MCF 10A (cell line): ENCODE measurements around the gene TANGO6. TPM values are rescaled to one million over a fixed set of nuclear protein-coding genes. Genes with fewer than 3 reads are reported as not detected.

Experiments
- BruUV-seq: library from RNA; stranded (reverse); fragments of 400-500 nt; replicated peaks from 2 replicates; lab custom pipeline; 2021; lab: Mats Ljungman, UMichigan
- CTCF ChIA-PET: fragments of 300-600 bp; sonication (Branson Sonifier 250); formaldehyde crosslinking; extraction: SDS; loops from one replicate; lab custom pipeline; 2021; ENCODE audit warnings: antibody characterized with exemption, inconsistent platforms; lab: Yijun Ruan, JAX
- POLR2A ChIA-PET: fragments of 300-600, 350-650 bp; sonication (Branson Sonifier 250); formaldehyde crosslinking; extraction: SDS; loops from one replicate; lab custom pipeline; 2020; ENCODE audit warnings: antibody characterized with exemption, inconsistent platforms; lab: Yijun Ruan, JAX
- DNase-seq: peaks from one replicate; pipeline ENCODE4 v3.0.0-alpha.2; 2018; ENCODE audit not compliant: unreplicated experiment
- H3K27ac Mint-ChIP-seq: one replicate; pipeline ENCODE4 v1.8.0; 2022; ENCODE audit warnings: mild to moderate bottlenecking, low read depth, mixed read lengths; ENCODE audit not compliant: unreplicated experiment
- H3K27me3 Mint-ChIP-seq: one replicate; pipeline ENCODE4 v1.8.0; 2022; ENCODE audit warnings: mixed read lengths; ENCODE audit not compliant: insufficient read depth, unreplicated experiment
- H3K36me3 Mint-ChIP-seq: one replicate; pipeline ENCODE4 v1.8.0; 2022; ENCODE audit warnings: mild to moderate bottlenecking, moderate library complexity, mixed read lengths; ENCODE audit not compliant: insufficient read depth, unreplicated experiment
- H3K4me1 Mint-ChIP-seq: one replicate; pipeline ENCODE4 v1.8.0; 2022; ENCODE audit warnings: mixed read lengths; ENCODE audit not compliant: insufficient read depth, unreplicated experiment
- H3K4me3 Mint-ChIP-seq: one replicate; pipeline ENCODE4 v1.8.0; 2022; ENCODE audit warnings: mild to moderate bottlenecking, moderate library complexity, mixed read lengths; ENCODE audit not compliant: unreplicated experiment
- H3K9me3 Mint-ChIP-seq: one replicate; pipeline ENCODE4 v1.8.0; 2022; ENCODE audit warnings: mixed read lengths; ENCODE audit not compliant: unreplicated experiment
- intact Hi-C: fragments of 100-400 bp; cut with micrococcal nuclease; formaldehyde crosslinking; loops from 2 replicates; pipeline ENCODE4 v1.14.1; 2022
- total RNA-seq: library from RNA; stranded (reverse); gene quantifications from 2 replicates; pipeline ENCODE4 v1.2.3, GENCODE V29; 2022
- TF ChIP-seq, protein P1 (sequence below): fragments of 200-600 bp; IDR thresholded peaks from one replicate; pipeline ENCODE4 v1.8.0; 2022; ENCODE audit warnings: antibody characterized with exemption, mild to moderate bottlenecking; ENCODE audit not compliant: unreplicated experiment

The TANGO6 gene
- total RNA-seq, 1 experiment from 2014 or later: 21.8 TPM

DNA sequence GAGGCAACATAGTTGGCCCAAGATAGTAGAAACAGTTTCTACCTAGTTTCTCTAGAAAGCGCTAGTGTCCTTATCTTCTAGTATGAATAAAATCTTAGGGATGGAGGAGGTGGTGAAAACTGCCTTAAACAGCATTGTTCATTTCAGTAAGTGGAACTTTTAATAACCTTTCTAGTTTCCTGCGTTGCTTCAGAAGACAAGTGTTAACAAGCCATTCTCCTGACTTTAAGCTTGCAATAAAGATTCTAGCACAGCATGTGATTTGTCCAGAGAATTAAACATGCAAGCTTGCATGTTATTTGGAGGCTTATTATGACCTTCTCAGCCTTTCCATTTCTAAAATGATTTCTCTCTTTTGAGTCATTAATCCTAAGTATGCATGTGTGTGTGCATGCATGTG lies 72.3 kb downstream of the TANGO6 start:
- peaks cover 33% of the 10 kb centered on the region for H3K36me3 Mint-ChIP-seq
- H3K27ac Mint-ChIP-seq: no peak overlapping the region
- H3K9me3 Mint-ChIP-seq: no peaks in the 10 kb centered on the region
- H3K4me3 Mint-ChIP-seq: no peak overlapping the region
- peaks cover 6% of the 10 kb centered on the region for H3K4me1 Mint-ChIP-seq
- ChIA-PET POLR2A (interaction anchor here (0.5 to 2.3 kb wide), 12 partner anchors 9 to 190 kb away, joined by 3 to 9 read pairs (median 4); partner anchors contain the start of gene HAS3), CTCF (interaction anchor here (0.6 to 1.4 kb wide), 5 partner anchors 12 to 198 kb away, joined by 3 to 6 read pairs (median 4); partner anchors contain the start of gene HAS3)
- BruUV-seq: no TSS peak
- no peak for DNase-seq
- intact Hi-C loops: no loop called here
- TF ChIP-seq, protein P1, sequence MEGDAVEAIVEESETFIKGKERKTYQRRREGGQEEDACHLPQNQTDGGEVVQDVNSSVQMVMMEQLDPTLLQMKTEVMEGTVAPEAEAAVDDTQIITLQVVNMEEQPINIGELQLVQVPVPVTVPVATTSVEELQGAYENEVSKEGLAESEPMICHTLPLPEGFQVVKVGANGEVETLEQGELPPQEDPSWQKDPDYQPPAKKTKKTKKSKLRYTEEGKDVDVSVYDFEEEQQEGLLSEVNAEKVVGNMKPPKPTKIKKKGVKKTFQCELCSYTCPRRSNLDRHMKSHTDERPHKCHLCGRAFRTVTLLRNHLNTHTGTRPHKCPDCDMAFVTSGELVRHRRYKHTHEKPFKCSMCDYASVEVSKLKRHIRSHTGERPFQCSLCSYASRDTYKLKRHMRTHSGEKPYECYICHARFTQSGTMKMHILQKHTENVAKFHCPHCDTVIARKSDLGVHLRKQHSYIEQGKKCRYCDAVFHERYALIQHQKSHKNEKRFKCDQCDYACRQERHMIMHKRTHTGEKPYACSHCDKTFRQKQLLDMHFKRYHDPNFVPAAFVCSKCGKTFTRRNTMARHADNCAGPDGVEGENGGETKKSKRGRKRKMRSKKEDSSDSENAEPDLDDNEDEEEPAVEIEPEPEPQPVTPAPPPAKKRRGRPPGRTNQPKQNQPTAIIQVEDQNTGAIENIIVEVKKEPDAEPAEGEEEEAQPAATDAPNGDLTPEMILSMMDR: no peak
- H3K27me3 Mint-ChIP-seq: no peaks in the 10 kb centered on the region

DNA sequence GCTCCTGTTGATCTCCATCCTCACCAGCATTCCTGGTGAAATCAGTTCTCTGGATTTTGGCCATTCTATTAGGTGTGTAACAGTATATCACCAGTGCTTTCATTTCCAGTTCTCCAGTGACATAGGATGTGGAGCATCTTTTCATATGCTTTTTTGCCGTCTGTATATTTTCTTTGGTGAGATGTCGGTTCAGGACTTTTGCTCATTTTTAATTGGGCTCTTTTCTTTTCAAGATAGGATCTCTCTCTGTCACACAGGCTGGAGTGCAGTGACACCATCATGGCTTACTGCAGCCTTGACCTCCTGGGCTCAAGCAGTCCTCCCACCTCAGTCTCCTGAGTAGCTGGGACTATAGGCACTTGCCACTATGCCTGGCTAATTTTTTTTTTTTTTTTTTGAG lies 74.2 kb downstream of the TANGO6 start:
- Mint-ChIP-seq H3K27ac (no peak overlapping the region), H3K36me3 (peaks cover 30% of the 10 kb centered on the region), H3K4me1 (peaks cover 14% of the 10 kb centered on the region), H3K27me3 (no peaks in the 10 kb centered on the region), H3K9me3 (no peaks in the 10 kb centered on the region), H3K4me3 (no peak overlapping the region)
- no peak for DNase-seq
- intact Hi-C loops: no loop called here
- TF ChIP-seq, protein P1: no peak
- ChIA-PET POLR2A (interaction anchor here (0.6 to 1.3 kb wide), 5 partner anchors 8 to 217 kb away, joined by 3 read pairs; no protein-coding TSS in a partner anchor), CTCF (interaction anchor here (0.6 to 1.6 kb wide), 4 partner anchors 15 to 213 kb away, joined by 3 to 8 read pairs (median 4); no protein-coding TSS in a partner anchor)
- BruUV-seq: no TSS peak

DNA sequence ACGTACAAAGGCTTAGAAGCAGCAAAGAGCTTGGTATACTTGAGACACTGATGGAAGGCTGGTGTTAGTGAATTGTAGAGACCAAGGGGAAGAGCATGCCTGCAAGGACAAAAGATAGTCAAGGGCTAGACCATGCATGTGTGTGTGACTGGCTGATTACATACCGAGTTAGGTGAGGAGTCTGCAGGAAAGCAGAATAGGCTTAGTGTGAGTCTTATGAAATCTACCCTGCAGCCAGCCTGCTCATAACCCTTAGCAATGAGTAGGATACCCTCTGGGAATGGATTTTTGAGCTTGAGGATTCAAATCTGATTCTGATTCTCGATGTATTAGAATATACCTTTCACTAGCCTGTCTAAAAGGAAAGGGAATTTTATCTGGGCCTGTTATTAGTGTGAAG lies 77.0 kb downstream of the TANGO6 start:
- intact Hi-C loops: loop anchor here (10.0 kb wide), 1 partner anchor 154 kb away; no protein-coding TSS in a partner anchor

DNA sequence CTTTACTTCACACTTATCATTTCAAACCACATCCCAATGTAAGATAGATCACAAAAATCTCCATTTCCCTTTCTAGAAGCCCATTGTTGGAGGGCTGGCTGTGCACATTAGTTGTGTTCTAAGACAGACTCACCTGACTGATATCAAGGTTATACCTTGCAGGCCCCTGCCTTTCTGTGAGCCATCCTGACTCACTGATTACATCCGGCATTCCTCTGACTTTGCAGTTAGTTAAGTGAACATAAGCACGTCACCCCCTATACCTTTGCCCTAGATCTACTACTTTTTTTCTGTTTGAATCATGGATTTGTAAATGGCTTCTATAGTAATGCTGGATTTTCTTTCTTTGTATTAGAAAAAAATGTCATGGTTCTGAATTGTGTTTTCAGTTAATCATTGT lies 78.3 kb downstream of the TANGO6 start:
- TF ChIP-seq, protein P1: no peak
- ChIA-PET CTCF (interaction anchor here (0.9 kb wide), 1 partner anchor 184 kb away, joined by 3 read pairs; the partner anchor contains the start of gene HAS3), POLR2A (interaction anchor here (3.5 kb wide), 1 partner anchor 14 kb away, joined by 46 read pairs; no protein-coding TSS in a partner anchor)
- Mint-ChIP-seq H3K36me3 (peaks cover 37% of the 10 kb centered on the region), H3K4me1 (peaks cover 23% of the 10 kb centered on the region), H3K4me3 (peak overlapping the region; percentile 3), H3K27me3 (no peaks in the 10 kb centered on the region), H3K27ac (peak overlapping the region; percentile 95), H3K9me3 (no peaks in the 10 kb centered on the region)
- intact Hi-C loops: loop anchor here (10.0 kb wide), 1 partner anchor 153 kb away; no protein-coding TSS in a partner anchor
- BruUV-seq: no TSS peak
- DNase-seq: peak; percentile 89

More for the DNA sequence above, 77.0 kb downstream of the TANGO6 start:
- POLR2A ChIA-PET: interaction anchor here (0.5 to 1.5 kb wide), 13 partner anchors 9 to 410 kb away, joined by 3 to 6 read pairs (median 4); partner anchors contain the start of genes CHTF8, HAS3, PDF and UTP4
- H3K36me3 Mint-ChIP-seq: peaks cover 37% of the 10 kb centered on the region
- peaks cover 23% of the 10 kb centered on the region for H3K4me1 Mint-ChIP-seq
- no peaks in the 10 kb centered on the region for H3K9me3 Mint-ChIP-seq
- no peak overlapping the region for H3K27ac Mint-ChIP-seq
- CTCF ChIA-PET: interaction anchor here (0.5 to 1.7 kb wide), 7 partner anchors 13 to 1567 kb away, joined by 3 to 9 read pairs (median 3); no protein-coding TSS in a partner anchor
- no peak overlapping the region for H3K4me3 Mint-ChIP-seq
- peak; percentile 21 for DNase-seq
- no peaks in the 10 kb centered on the region for H3K27me3 Mint-ChIP-seq
- TF ChIP-seq, protein P1: no peak
- no TSS peak for BruUV-seq
